Brain pericyte (primary cell): Measurements from ENCODE around the gene PCP2.

Experiments
- DNase-seq: peaks from one replicate; pipeline ENCODE4 v3.0.0-alpha.2; 2012; ENCODE audit warnings: low read depth, low spot score

The PCP2 gene

GRCh38 chr19:7618771-7619510, 14.6 kb downstream of the PCP2 start:
- no peak for DNase-seq

GRCh38 chr19:7618348-7618747, 15.2 kb downstream of the PCP2 start:
- DNase-seq, result no peak

- no peak for DNase-seq
These were observed 15.8 kb downstream of the PCP2 start for GRCh38 chr19:7617735-7618134.

- no peak for DNase-seq
These were observed 16.3 kb downstream of the PCP2 start for GRCh38 chr19:7617172-7617571.

GRCh38 chr19:7614859-7615741, 18.4 kb downstream of the PCP2 start:
- no peak for DNase-seq

- DNase-seq, result no peak
These were observed 20.9 kb downstream of the PCP2 start for GRCh38 chr19:7612282-7613274.

GRCh38 chr19:7611541-7612279, 21.8 kb downstream of the PCP2 start:
- DNase-seq, result no peak

- DNase-seq, result no peak
These were observed 22.9 kb downstream of the PCP2 start for GRCh38 chr19:7610491-7611240.

- DNase-seq, result no peak
These were observed 25.5 kb downstream of the PCP2 start for GRCh38 chr19:7607874-7608560.

GRCh38 chr19:7607212-7607873, 26.2 kb downstream of the PCP2 start:
- DNase-seq, result no peak

- no peak for DNase-seq
These were observed 27.2 kb downstream of the PCP2 start for GRCh38 chr19:7606289-7606688.

- DNase-seq, result no peak
These were observed 27.9 kb downstream of the PCP2 start for GRCh38 chr19:7605490-7606222.

GRCh38 chr19:7603919-7604318, 29.6 kb downstream of the PCP2 start:
- no peak for DNase-seq

- no peak for DNase-seq
These were observed 30.5 kb downstream of the PCP2 start for GRCh38 chr19:7602935-7603497.

GRCh38 chr19:7602240-7602934, 31.1 kb downstream of the PCP2 start:
- DNase-seq, result no peak

- DNase-seq, result no peak
These were observed 32.8 kb downstream of the PCP2 start for GRCh38 chr19:7600721-7601120.

GRCh38 chr19:7598180-7598579, 35.3 kb downstream of the PCP2 start:
- DNase-seq, result no peak
